PC-3 (cell line): Measurements from ENCODE around the gene SCMH1.

ENCODE experiments used
- EZH2 ChIP-seq: fragments of 300-600 bp; sonication (generic); IDR thresholded peaks from one replicate; pipeline ENCODE4 v1.6.1; 2017; ENCODE audit warnings: antibody characterized with exemption, mild to moderate bottlenecking, low read length; ENCODE audit not compliant: unreplicated experiment
- TF ChIP-seq, protein P1 (sequence below): fragments of 300-600 bp; sonication (generic); conservative IDR thresholded peaks from 2 replicates; pipeline ENCODE4 v1.5.1; 2017; ENCODE audit warnings: antibody characterized with exemption, low read depth, mild to moderate bottlenecking, low read length

- TF ChIP-seq, protein P1, sequence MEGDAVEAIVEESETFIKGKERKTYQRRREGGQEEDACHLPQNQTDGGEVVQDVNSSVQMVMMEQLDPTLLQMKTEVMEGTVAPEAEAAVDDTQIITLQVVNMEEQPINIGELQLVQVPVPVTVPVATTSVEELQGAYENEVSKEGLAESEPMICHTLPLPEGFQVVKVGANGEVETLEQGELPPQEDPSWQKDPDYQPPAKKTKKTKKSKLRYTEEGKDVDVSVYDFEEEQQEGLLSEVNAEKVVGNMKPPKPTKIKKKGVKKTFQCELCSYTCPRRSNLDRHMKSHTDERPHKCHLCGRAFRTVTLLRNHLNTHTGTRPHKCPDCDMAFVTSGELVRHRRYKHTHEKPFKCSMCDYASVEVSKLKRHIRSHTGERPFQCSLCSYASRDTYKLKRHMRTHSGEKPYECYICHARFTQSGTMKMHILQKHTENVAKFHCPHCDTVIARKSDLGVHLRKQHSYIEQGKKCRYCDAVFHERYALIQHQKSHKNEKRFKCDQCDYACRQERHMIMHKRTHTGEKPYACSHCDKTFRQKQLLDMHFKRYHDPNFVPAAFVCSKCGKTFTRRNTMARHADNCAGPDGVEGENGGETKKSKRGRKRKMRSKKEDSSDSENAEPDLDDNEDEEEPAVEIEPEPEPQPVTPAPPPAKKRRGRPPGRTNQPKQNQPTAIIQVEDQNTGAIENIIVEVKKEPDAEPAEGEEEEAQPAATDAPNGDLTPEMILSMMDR: no peak
- no peak for TF ChIP-seq EZH2
Measured at GRCh38 chr1:41215623-41216022, 26.5 kb downstream of the SCMH1 start.
